Upper lobe of left lung (tissue), 4 donors: Measurements from ENCODE around the gene MUC16.

Experiments used
- EP300 ChIP-seq, 4 donors: sonication (generic); formaldehyde crosslinking; IDR thresholded peaks; one replicate each; pipeline ENCODE4 v1.5.1; 2017; ENCODE audit warnings: antibody characterized with exemption in 4 of 4, control low read depth in 2 of 4
- POLR2A ChIP-seq, 4 donors: fragments of 450-650 bp; IDR thresholded peaks; one replicate each; pipeline ENCODE4 v1.5.1; 2016 to 2017; ENCODE audit warnings: antibody characterized with exemption in 4 of 4, mild to moderate bottlenecking in 2 of 4
- POLR2AphosphoS5 ChIP-seq, 2 donors: sonication (generic); formaldehyde crosslinking; IDR thresholded peaks; one replicate each; pipeline ENCODE4 v1.5.1; 2017; ENCODE audit warnings: antibody characterized with exemption in 2 of 2
- TF ChIP-seq, protein P1 (sequence below), 6 experiments: fragments of 450-650 bp in 4 of 6; fragments of 200-600 bp in 2 of 6; sonication (generic) in 2 of 6; IDR thresholded peaks; one replicate each; pipeline ENCODE4 v1.5.1; 2016 to 2019; ENCODE audit warnings: antibody characterized with exemption in 6 of 6

DNA sequence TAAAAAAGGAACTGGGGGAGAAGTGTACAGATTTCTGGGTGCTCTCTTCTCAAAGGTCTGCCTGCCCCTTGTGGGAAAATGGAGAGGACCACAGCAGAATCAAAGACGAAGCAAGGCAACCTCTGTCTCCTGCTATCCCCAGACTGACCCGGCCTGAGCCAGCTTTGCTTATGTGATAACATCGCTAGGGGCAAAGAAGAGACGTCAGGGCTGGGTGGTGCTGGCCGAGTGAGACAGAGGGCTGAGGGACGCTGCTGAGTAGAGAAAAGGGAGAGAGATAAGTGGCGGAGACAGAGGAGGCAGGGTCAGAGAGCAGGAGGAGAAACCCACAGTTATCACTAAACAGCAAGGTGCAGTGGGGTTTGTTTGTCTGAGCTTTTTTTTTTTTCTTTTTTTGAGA lies 4.6 kb upstream of the MUC16 start:
- TF ChIP-seq, protein P1, sequence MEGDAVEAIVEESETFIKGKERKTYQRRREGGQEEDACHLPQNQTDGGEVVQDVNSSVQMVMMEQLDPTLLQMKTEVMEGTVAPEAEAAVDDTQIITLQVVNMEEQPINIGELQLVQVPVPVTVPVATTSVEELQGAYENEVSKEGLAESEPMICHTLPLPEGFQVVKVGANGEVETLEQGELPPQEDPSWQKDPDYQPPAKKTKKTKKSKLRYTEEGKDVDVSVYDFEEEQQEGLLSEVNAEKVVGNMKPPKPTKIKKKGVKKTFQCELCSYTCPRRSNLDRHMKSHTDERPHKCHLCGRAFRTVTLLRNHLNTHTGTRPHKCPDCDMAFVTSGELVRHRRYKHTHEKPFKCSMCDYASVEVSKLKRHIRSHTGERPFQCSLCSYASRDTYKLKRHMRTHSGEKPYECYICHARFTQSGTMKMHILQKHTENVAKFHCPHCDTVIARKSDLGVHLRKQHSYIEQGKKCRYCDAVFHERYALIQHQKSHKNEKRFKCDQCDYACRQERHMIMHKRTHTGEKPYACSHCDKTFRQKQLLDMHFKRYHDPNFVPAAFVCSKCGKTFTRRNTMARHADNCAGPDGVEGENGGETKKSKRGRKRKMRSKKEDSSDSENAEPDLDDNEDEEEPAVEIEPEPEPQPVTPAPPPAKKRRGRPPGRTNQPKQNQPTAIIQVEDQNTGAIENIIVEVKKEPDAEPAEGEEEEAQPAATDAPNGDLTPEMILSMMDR (IDR thresholded peaks at IDR 0.05) = no peak
- no peak for TF ChIP-seq EP300 (IDR thresholded peaks at IDR 0.05)
- no peak for TF ChIP-seq POLR2AphosphoS5 (IDR thresholded peaks at IDR 0.05)
- TF ChIP-seq POLR2A (IDR thresholded peaks at IDR 0.05) = no peak
